ENCODE results near the gene PDSS2. TPM values are rescaled to one million over a fixed set of nuclear protein-coding genes. Genes with fewer than 3 reads are reported as not detected.

PDSS2 gene
- total RNA-seq, 1 experiment from 2014 or later = 12.1 TPM

- Mint-ChIP-seq H3K4me3 (no peak overlapping the region), H3K27me3 (ENCODE audit: low read depth) (no peaks in the 10 kb centered on the region), H3K27ac (no peak overlapping the region), H3K4me1 (no peaks in the 10 kb centered on the region), H3K9me3 (no peaks in the 10 kb centered on the region), H3K36me3 (ENCODE audit: insufficient read depth in 1 of 3, low read depth in 3 of 3) (peaks cover 0 to 4% (median 0%) of the 10 kb centered on the region in 3 experiments; a peak in 2 of 7 replicates)
- no peaks in the 10 kb centered on the region for H3K23me2 ChIP-seq (ENCODE audit: insufficient read length, low read depth, low read length, poor library complexity, severe bottlenecking)
- H2AK5ac ChIP-seq (ENCODE audit: insufficient read length, low read length) = no peak overlapping the region
- TF ChIP-seq CTCF (conservative IDR thresholded peaks at IDR 0.05) = no peak
- H2AFZ ChIP-seq (ENCODE audit: low read length) = no peak overlapping the region
- H3K9me3 ChIP-seq (ENCODE audit: control insufficient read depth, low read depth, low read length) = no peaks in the 10 kb centered on the region
- no peak overlapping the region for H2BK15ac ChIP-seq (ENCODE audit: low read depth, low read length)
- no CpG with 5 or more reads among the region's 4 CpGs for WGBS (ENCODE audit: extremely low coverage, insufficient read length, low lambda C conversion rate)
- H3K56ac ChIP-seq (ENCODE audit: insufficient read length, low read depth, low read length) = no peak overlapping the region
- H3K79me2 ChIP-seq (ENCODE audit: insufficient read depth, low read length) = no peaks in the 10 kb centered on the region
- no peak overlapping the region for H4K8ac ChIP-seq (replicated peaks; ENCODE audit: insufficient read length, low read depth, low read length)
- no peaks in the 10 kb centered on the region for H3K4me1 ChIP-seq (ENCODE audit: insufficient read depth, low read length)
- no peak overlapping the region for H3K18ac ChIP-seq (ENCODE audit: insufficient read length, low read depth, low read length)
- H2BK12ac ChIP-seq (ENCODE audit: insufficient read length, low read depth, low read length) = no peak overlapping the region
- no peaks in the 10 kb centered on the region for H3K79me1 ChIP-seq (ENCODE audit: insufficient read depth, low read depth, low read length, poor library complexity, severe bottlenecking)
- H2BK5ac ChIP-seq (ENCODE audit: insufficient read length, low read length) = no peak overlapping the region
- H3K27ac ChIP-seq (ENCODE audit: insufficient read length, low read depth, low read length) = no peak overlapping the region
- no peak overlapping the region for H3T11ph ChIP-seq (ENCODE audit: low read length)
- H3K14ac ChIP-seq (ENCODE audit: insufficient read depth, low read length) = no peak overlapping the region
- H3K23ac ChIP-seq (ENCODE audit: insufficient read length, low read depth, low read length) = no peak overlapping the region
- no peak overlapping the region for H3K9ac ChIP-seq (ENCODE audit: extremely low read depth, insufficient read length, low read length)
- no peak overlapping the region for H3K4ac ChIP-seq (ENCODE audit: low read depth, low read length)
- H2BK20ac ChIP-seq (ENCODE audit: low read depth, low read length, poor library complexity, severe bottlenecking) = no peak overlapping the region
- H2BK120ac ChIP-seq (ENCODE audit: low read depth, low read length, poor library complexity, severe bottlenecking) = no peak overlapping the region
- H4K20me1 ChIP-seq (ENCODE audit: control insufficient read depth, insufficient read depth, insufficient read length) = no peaks in the 10 kb centered on the region
- no peak for DNase-seq
- no peak overlapping the region for H4K91ac ChIP-seq (ENCODE audit: insufficient read length, low read depth, low read length)
- H3K27me3 ChIP-seq (ENCODE audit: insufficient read depth, low read length) = no peaks in the 10 kb centered on the region; the same call in 1 of the 2 replicates
- no peak overlapping the region for H4K5ac ChIP-seq (ENCODE audit: insufficient read length, low read depth, low read length)
- H3K4me2 ChIP-seq (ENCODE audit: insufficient read depth, insufficient read length, low read length) = no peak overlapping the region
These were observed 266.5 kb downstream of the PDSS2 start for GRCh38 chr6:107192830-107193229.
